SK-N-SH treated with all-trans-retinoic acid at 6 μM for 48 hours (cell line): ENCODE measurements around the gene SLC22A17.
A peak's percentile ranks its signal among the peaks of the same experiment; 100 is the strongest.
"Not testable (repeated sequence)": the region's sequence is repeated elsewhere in the genome, so short reads cannot be mapped to it uniquely, and the experiment has no call there.

Experiments
- ATAC-seq: fragments of 200-7000 bp; cut with Tn5 transposase; 3 replicates; pipeline ENCODE4 v1.9.1; 2020; ENCODE audit warnings: mild to moderate bottlenecking, moderate library complexity
- BACH2 ChIP-seq: fragments of 250-450 bp; sonication (Bioruptor Pico); IDR thresholded peaks from 2 replicates; pipeline ENCODE4 v1.9.0; 2021; ENCODE audit warnings: mild to moderate bottlenecking, borderline replicate concordance
- CREB5 ChIP-seq: fragments of 250-450 bp; sonication (Bioruptor Pico); IDR thresholded peaks from 2 replicates; pipeline ENCODE4 v1.5.1; 2020; ENCODE audit warnings: low read depth, mild to moderate bottlenecking, moderate library complexity
- CSRNP3 ChIP-seq: fragments of 250-450 bp; sonication (Bioruptor Pico); IDR thresholded peaks from 2 replicates; pipeline ENCODE4 v1.5.1; 2021; ENCODE audit warnings: mild to moderate bottlenecking, moderate library complexity
- ESRRG ChIP-seq: fragments of 250-450 bp; sonication (Bioruptor Pico); IDR thresholded peaks from 2 replicates; pipeline ENCODE4 v1.6.1; 2021; ENCODE audit warnings: mild to moderate bottlenecking
- GLIS3 ChIP-seq: fragments of 250-450 bp; sonication (Bioruptor Pico); IDR thresholded peaks from 2 replicates; pipeline ENCODE4 v1.5.0; 2020; ENCODE audit warnings: mild to moderate bottlenecking, moderate library complexity
- ISL1 ChIP-seq: fragments of 250-450 bp; sonication (Bioruptor Pico); IDR thresholded peaks from 2 replicates; pipeline ENCODE4 v2.1.2; 2022; ENCODE audit warnings: mild to moderate bottlenecking, moderate library complexity
- OSR1 ChIP-seq: fragments of 250-450 bp; sonication (Bioruptor Pico); IDR thresholded peaks from 2 replicates; pipeline ENCODE4 v1.8.0; 2022; ENCODE audit warnings: moderate library complexity, mild to moderate bottlenecking, inconsistent platforms
- PPARA ChIP-seq: fragments of 250-450 bp; sonication (Bioruptor Pico); IDR thresholded peaks from 2 replicates; pipeline ENCODE4 v1.5.0; 2020; ENCODE audit warnings: mild to moderate bottlenecking, borderline replicate concordance
- RARB ChIP-seq: fragments of 250-450 bp; sonication (Bioruptor Pico); IDR thresholded peaks from 2 replicates; pipeline ENCODE4 v1.8.0; 2021; ENCODE audit warnings: mild to moderate bottlenecking, moderate library complexity
- SNAI2 ChIP-seq: fragments of 250-450 bp; sonication (Bioruptor Pico); IDR thresholded peaks from 2 replicates; pipeline ENCODE4 v1.5.0; 2020; ENCODE audit warnings: mild to moderate bottlenecking, moderate library complexity
- TCF4 ChIP-seq: fragments of 250-450 bp; sonication (Bioruptor Pico); IDR thresholded peaks from 2 replicates; pipeline ENCODE4 v1.8.0; 2021; ENCODE audit warnings: mild to moderate bottlenecking, moderate library complexity, borderline replicate concordance
- TSHZ2 ChIP-seq: fragments of 250-450 bp; sonication (Bioruptor Pico); IDR thresholded peaks from 2 replicates; pipeline ENCODE4 v1.5.0; 2020; ENCODE audit warnings: mild to moderate bottlenecking, moderate library complexity
- ZFP3 ChIP-seq: fragments of 250-450 bp; sonication (Bioruptor Pico); IDR thresholded peaks from 2 replicates; pipeline ENCODE4 v1.5.0; 2020; ENCODE audit warnings: mild to moderate bottlenecking, moderate library complexity
- ZNF70 ChIP-seq: fragments of 450-650 bp; formaldehyde crosslinking; IDR thresholded peaks from 2 replicates; pipeline ENCODE4 v1.5.0; 2020; ENCODE audit warnings: mild to moderate bottlenecking, moderate library complexity
- ZNF8 ChIP-seq: fragments of 450-650 bp; formaldehyde crosslinking; IDR thresholded peaks from 2 replicates; pipeline ENCODE4 v1.5.0; 2020; ENCODE audit warnings: mild to moderate bottlenecking, moderate library complexity
- TF ChIP-seq, protein P1 (sequence below): fragments of 250-450 bp; sonication (Bioruptor Pico); IDR thresholded peaks from 2 replicates; pipeline ENCODE4 v1.8.0; 2020; ENCODE audit warnings: mild to moderate bottlenecking, moderate library complexity, borderline replicate concordance

The SLC22A17 gene

DNA sequence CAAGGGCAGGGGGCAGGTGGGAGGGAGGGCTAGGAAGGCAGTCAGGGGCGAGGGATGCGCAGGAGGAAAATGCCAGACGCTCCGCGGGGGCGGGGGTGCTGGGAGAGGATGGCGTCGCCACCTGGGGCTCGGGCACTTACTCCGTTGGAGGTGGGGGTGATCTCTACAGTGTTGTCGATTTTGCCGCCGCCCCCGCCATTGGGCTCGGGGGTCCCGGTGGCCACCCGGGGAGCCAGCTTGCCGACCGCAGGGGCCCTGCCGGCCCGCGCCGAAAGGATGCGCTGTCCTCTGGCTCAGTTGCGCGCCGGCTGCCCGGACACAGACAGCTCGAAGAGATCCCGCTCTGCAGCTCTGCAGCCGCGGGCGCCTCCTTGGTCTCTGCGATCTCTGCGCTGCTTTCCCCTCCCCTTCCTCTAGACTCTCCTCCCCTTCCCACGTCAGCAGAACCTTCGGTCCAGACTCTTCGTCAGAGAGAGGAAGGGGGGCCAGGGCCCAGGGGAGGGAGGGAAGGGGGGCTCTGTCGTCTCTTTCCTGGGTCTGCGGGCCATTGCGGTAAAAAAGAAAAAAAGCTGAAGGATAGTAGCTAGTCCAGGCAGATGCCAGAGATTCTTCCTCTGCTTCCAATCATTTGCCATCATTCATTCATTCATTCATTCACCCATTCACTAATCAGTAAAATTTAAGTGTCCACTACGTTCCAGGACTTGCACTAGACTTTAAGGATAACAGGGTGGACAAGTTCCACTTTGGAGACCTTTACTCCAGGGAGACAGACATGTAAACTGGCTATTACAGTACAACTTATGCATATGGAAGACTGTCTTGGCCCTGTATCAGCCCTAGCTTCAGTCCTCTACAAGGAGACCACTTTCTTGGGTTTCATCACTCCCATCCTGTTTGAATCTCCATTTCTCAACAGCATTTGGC lies at the start of gene SLC22A17:
Gene SLC22A17, minus strand, starts transcription at position 382 of the 927 bp plus-strand sequence.
- TF ChIP-seq ZFP3 (CRISPR knock-in tag) (no peak), RARB (CRISPR knock-in tag) (no peak), ISL1 (CRISPR knock-in tag) (no peak), OSR1 (CRISPR knock-in tag) (no peak), CREB5 (no peak)
- TF ChIP-seq, protein P1, sequence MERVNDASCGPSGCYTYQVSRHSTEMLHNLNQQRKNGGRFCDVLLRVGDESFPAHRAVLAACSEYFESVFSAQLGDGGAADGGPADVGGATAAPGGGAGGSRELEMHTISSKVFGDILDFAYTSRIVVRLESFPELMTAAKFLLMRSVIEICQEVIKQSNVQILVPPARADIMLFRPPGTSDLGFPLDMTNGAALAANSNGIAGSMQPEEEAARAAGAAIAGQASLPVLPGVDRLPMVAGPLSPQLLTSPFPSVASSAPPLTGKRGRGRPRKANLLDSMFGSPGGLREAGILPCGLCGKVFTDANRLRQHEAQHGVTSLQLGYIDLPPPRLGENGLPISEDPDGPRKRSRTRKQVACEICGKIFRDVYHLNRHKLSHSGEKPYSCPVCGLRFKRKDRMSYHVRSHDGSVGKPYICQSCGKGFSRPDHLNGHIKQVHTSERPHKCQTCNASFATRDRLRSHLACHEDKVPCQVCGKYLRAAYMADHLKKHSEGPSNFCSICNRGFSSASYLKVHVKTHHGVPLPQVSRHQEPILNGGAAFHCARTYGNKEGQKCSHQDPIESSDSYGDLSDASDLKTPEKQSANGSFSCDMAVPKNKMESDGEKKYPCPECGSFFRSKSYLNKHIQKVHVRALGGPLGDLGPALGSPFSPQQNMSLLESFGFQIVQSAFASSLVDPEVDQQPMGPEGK (CRISPR knock-in tag): 0 out of 2 replicates have a peak, but pooled peaks have one; percentile 5
- TF ChIP-seq, all 23 proteins: peak for 1
- ATAC-seq: peak; percentile 98

DNA sequence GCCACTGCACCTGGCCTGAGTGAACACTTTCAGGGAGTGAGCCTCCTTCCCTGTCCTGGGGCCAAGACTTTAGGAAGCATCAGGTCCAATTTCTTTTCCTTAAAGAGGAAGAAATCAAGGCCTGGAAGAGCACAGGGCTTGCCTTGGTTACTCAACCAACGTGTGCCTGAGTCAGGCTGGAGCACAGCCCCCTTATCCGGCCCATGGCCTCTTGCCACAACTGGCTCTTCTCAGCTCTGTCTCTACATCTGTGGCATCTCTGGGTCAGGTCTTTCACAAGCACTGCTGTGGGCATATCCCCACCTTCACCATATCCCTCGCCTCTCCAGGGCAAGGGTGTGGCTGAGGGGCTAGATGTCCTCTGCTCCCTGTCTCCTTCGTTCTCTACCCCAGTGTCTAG lies 48.6 kb upstream of the SLC22A17 start:
- no peak for TF ChIP-seq PPARA (CRISPR knock-in tag)
- no peak for TF ChIP-seq CSRNP3 (CRISPR knock-in tag)
- TF ChIP-seq TCF4 (CRISPR knock-in tag): no peak
- no peak for TF ChIP-seq RARB (CRISPR knock-in tag)
- TF ChIP-seq TSHZ2 (CRISPR knock-in tag): no peak
- TF ChIP-seq CREB5: no peak
- no peak for TF ChIP-seq SNAI2 (CRISPR knock-in tag)
- no peak for TF ChIP-seq GLIS3 (CRISPR knock-in tag)
- TF ChIP-seq OSR1 (CRISPR knock-in tag): no peak
- TF ChIP-seq ESRRG (CRISPR knock-in tag): no peak
- no peak for ATAC-seq

- ATAC-seq: not testable (repeated sequence)
These were observed 47.9 kb upstream of the SLC22A17 start for GRCh38 chr14:23400496-23401149.

- TF ChIP-seq OSR1 (CRISPR knock-in tag) (no peak), ZNF70 (no peak), BACH2 (CRISPR knock-in tag) (no peak), ZNF8 (CRISPR knock-in tag) (no peak)
- ATAC-seq: no peak
These were observed 46.9 kb upstream of the SLC22A17 start for GRCh38 chr14:23399591-23399990.
